ENCODE data around the gene PHF21A. TPM values are rescaled to one million over a fixed set of nuclear protein-coding genes. Genes with fewer than 3 reads are reported as not detected.
"Not testable (repeated sequence)": the region's sequence is repeated elsewhere in the genome, so short reads cannot be mapped to it uniquely, and the experiment has no call there.

Gene PHF21A
- total and polyA plus RNA-seq, 2 of the 13 experiments (the other 11 are each of a cell fraction or from before 2014, with no cell fraction given), result 4.1 to 34.6 TPM

DNA sequence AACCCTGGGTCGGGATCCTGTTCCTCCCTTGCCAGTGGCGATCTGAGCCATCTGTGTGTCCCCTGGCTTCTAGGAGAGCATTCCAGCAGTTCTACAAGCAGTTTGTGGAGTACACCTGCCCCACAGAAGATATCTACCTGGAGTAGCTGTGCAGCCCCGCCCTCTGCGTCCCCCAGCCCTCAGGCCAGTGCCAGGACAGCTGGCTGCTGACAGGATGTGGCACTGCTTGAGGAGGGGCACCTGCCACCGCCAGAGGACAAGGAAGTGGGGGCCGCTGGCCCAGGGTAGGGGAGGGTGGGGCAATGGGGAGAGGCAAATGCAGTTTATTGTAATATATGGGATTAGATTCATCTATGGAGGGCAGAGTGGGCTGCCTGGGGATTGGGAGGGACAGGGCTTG is 215.7 kb downstream of the PHF21A start:
- ATAC-seq; FAIRE-seq; H2AFZ ChIP-seq (ENCODE audit: low read length); H3K27me3 ChIP-seq (ENCODE audit: control insufficient read depth in 1 of 2, insufficient read depth in 2 of 2, low read length in 2 of 2); CTCF ChIA-PET (ENCODE audit: low intra/inter-chr PET ratio, low total read pairs); H4K20me1 ChIP-seq (ENCODE audit: insufficient read depth, low read length); H3K4me2 ChIP-seq (ENCODE audit: low read depth, low read length); H3K27ac ChIP-seq (ENCODE audit: extremely low read length, insufficient read depth, low read length); DNase-seq (ENCODE audit: low spot score); H3K79me2 ChIP-seq (ENCODE audit: insufficient read depth, low read length); in situ Hi-C loops (cut with HindIII; ENCODE audit: extremely low pct_ligation_motif_present, low pct_unique_long_range_greater_than_20kb); H3K9me3 ChIP-seq (ENCODE audit: low read length); intact Hi-C loops (cut with micrococcal nuclease; ENCODE audit: unreplicated experiment); H3K36me3 ChIP-seq (replicated peaks in 1 of 2; ENCODE audit: control insufficient read depth in 1 of 2, insufficient read depth in 2 of 2, low read length in 2 of 2); H3K4me3 ChIP-seq (replicated peaks in 1 of 3; ENCODE audit: insufficient read depth in 1 of 3, low read depth in 2 of 3, low read length in 3 of 3); POLR2A ChIA-PET; H3K9ac ChIP-seq (ENCODE audit: insufficient read depth, low read depth, low read length); BruUV-seq (replicated peaks): not testable (repeated sequence)
- peaks cover 15% of the 10 kb centered on the region for H3K4me1 ChIP-seq (ENCODE audit: insufficient read depth, low read length)
- 89% methylated on average over 4 of the region's 6 CpGs for WGBS (ENCODE audit: low lambda C conversion rate)

DNA sequence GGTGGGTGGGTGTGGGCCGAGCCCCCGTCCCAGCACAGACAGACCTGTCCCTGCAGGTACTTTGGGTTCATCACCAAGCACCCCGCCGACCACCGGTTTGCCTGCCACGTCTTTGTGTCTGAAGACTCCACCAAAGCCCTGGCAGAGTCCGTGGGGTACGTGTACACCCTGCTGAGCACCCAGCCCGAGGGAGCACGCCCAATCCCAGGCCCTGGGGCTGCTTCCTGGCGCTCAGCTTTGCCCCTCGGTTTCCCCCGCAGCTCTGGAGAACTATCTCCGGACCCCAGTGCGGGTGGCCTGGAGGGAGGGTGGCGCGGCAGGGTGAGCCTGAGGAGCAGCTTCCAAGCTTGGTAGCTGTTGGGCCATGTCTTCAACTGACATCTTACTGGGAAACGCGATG is 216.2 kb downstream of the PHF21A start:
- ChIA-PET POLR2A (no interaction called here), CTCF (ENCODE audit: low intra/inter-chr PET ratio, low total read pairs) (no interaction called here)
- WGBS (ENCODE audit: low lambda C conversion rate), result 100% methylated on average over 8 of the region's 19 CpGs
- Histone ChIP-seq H2AFZ (ENCODE audit: low read length) (no peak overlapping the region), H3K4me2 (ENCODE audit: low read depth, low read length) (no peak overlapping the region), H4K20me1 (ENCODE audit: insufficient read depth, low read length) (no peaks in the 10 kb centered on the region), H3K79me2 (ENCODE audit: insufficient read depth, low read length) (no peaks in the 10 kb centered on the region), H3K36me3 (replicated peaks in 1 of 2; ENCODE audit: control insufficient read depth in 1 of 2, insufficient read depth in 2 of 2, low read length in 2 of 2) (no peaks in the 10 kb centered on the region; a peak in 1 of 5 replicates), H3K9me3 (ENCODE audit: low read length) (no peaks in the 10 kb centered on the region), H3K27me3 (ENCODE audit: control insufficient read depth in 1 of 2, insufficient read depth in 2 of 2, low read length in 2 of 2) (0 out of 5 replicates have a peak, but pooled peaks cover 0 to 6% of the 10 kb centered on the region in 2 experiments), H3K9ac (ENCODE audit: insufficient read depth, low read depth, low read length) (no peak overlapping the region), H3K4me1 (ENCODE audit: insufficient read depth, low read length) (peaks cover 18% of the 10 kb centered on the region), H3K27ac (ENCODE audit: extremely low read length, insufficient read depth, low read length) (no peak overlapping the region), H3K4me3 (replicated peaks in 1 of 3; ENCODE audit: insufficient read depth in 1 of 3, low read depth in 2 of 3, low read length in 3 of 3) (no peak overlapping the region)
- in situ Hi-C loops (cut with HindIII; ENCODE audit: extremely low pct_ligation_motif_present, low pct_unique_long_range_greater_than_20kb) (no loop called here), intact Hi-C loops (cut with micrococcal nuclease; ENCODE audit: unreplicated experiment) (no loop called here)
- no peak for ATAC-seq
- FAIRE-seq, result no peak
- no TSS peak for BruUV-seq (replicated peaks)
- TF ChIP-seq ZNF674 (CRISPR knock-in tag; IDR thresholded peaks at IDR 0.05; ENCODE audit: low read depth) (no peak), CHCHD3 (CRISPR knock-in tag; IDR thresholded peaks at IDR 0.05) (no peak)
- no peak for DNase-seq (ENCODE audit: low spot score)
